K562 (cell line): Measurements from ENCODE around the gene AGFG2. TPM values are rescaled to one million over a fixed set of nuclear protein-coding genes. Genes with fewer than 3 reads are reported as not detected.

ENCODE experiments used
- HMG20A ChIP-seq: fragments of 450-650 bp; formaldehyde crosslinking; conservative IDR thresholded peaks from 2 replicates; pipeline ENCODE4 v1.4.0; 2020; ENCODE audit warnings: mild to moderate bottlenecking, mixed read lengths
- MCM2 ChIP-seq: fragments of 450-650 bp; IDR thresholded peaks from 2 replicates; pipeline ENCODE4 v1.6.1; 2017; ENCODE audit warnings: low read depth, mild to moderate bottlenecking
- TCF7 ChIP-seq: sonication (generic); IDR thresholded peaks from 2 replicates; pipeline ENCODE4 v1.6.1; 2016; ENCODE audit warnings: antibody characterized with exemption, borderline replicate concordance
- TEAD1 ChIP-seq, 2 experiments: fragments of 450-650 bp in 1 of 2; sonication (generic) in 1 of 2; formaldehyde crosslinking; IDR thresholded peaks; 2 replicates each; pipeline versions ENCODE4 v1.4.0 to v1.8.0; 2020 to 2022; ENCODE audit warnings: mild to moderate bottlenecking in 2 of 2, missing genetic modification reagents in 1 of 2
- TGIF2 ChIP-seq: sonication (generic); formaldehyde crosslinking; IDR thresholded peaks from 2 replicates; pipeline ENCODE4 v1.8.1; 2022; ENCODE audit warnings: mild to moderate bottlenecking, missing genetic modification reagents, moderate library complexity
- TOE1 ChIP-seq, 2 experiments: fragments of 450-650 bp in 1 of 2; sonication (generic) in 1 of 2; formaldehyde crosslinking in 1 of 2; IDR thresholded peaks; 2 replicates each; pipeline versions ENCODE4 v1.7.1 to v1.8.0; 2016 to 2022; ENCODE audit warnings: borderline replicate concordance in 2 of 2, mild to moderate bottlenecking in 2 of 2, antibody characterized with exemption in 1 of 2, inconsistent platforms in 1 of 2, low read depth in 1 of 2, missing genetic modification reagents in 1 of 2, moderate library complexity in 1 of 2
- ZNF561 ChIP-seq: fragments of 450-650 bp; formaldehyde crosslinking; conservative IDR thresholded peaks from 2 replicates; pipeline ENCODE4 v1.4.0; 2020; ENCODE audit warnings: mild to moderate bottlenecking, moderate library complexity
- ZNF57 ChIP-seq: fragments of 450-650 bp; formaldehyde crosslinking; IDR thresholded peaks from 2 replicates; pipeline ENCODE4 v1.4.0; 2020; ENCODE audit warnings: mild to moderate bottlenecking, moderate library complexity
- ZNF766 ChIP-seq: fragments of 200-800 bp; sonication (Bioruptor generic); conservative IDR thresholded peaks from 2 replicates; pipeline ENCODE4 v1.6.1; 2016; ENCODE audit warnings: missing genetic modification characterization, missing compliant biosample characterization
- polyA plus RNA-seq, 8 experiments: library from polyadenylated mRNA; depleted of rRNA in 4 of 8; stranded (reverse) in 5 of 8; unstranded in 3 of 8; fragments of >200 nt; fragmentation: Nextera tagmentation in 2 of 8; fragmentation: Illumina TruSeq in 1 of 8; extraction: Ambion mirVana in 2 of 8; extraction: Trizol in 1 of 8; gene quantifications; 2 replicates each; pipeline versions ENCODE4 v1.2.1 to v1.2.3, GENCODE V29; 2011 to 2014; ENCODE audit warnings: inconsistent platforms in 1 of 8, missing spikeins in 1 of 8
- total RNA-seq, 7 experiments: library from RNA; depleted of rRNA in 6 of 7; stranded (reverse); fragments of >200 nt in 6 of 7; fragmentation: Illumina TruSeq in 2 of 7; extraction: Trizol in 2 of 7; gene quantifications; 2 replicates each; pipeline versions ENCODE4 v1.2.1 to v1.2.3, GENCODE V29; 2011 to 2021; ENCODE audit warnings: low replicate concordance in 1 of 7
- TF ChIP-seq, protein P1 (sequence below): fragments of 200-600 bp; sonication (generic); IDR thresholded peaks from one replicate; pipeline ENCODE4 v1.6.1; 2012; ENCODE audit warnings: mild to moderate bottlenecking, low read depth, low read length, inconsistent platforms
- TF ChIP-seq, protein P2 (sequence below): fragments of 250-450 bp; sonication (Bioruptor Pico); IDR thresholded peaks from 2 replicates; pipeline ENCODE4 v1.9.0; 2021; ENCODE audit warnings: mild to moderate bottlenecking, inconsistent platforms

AGFG2 gene
- total and polyA plus RNA-seq, 9 of the 15 experiments (the other 6 are each of a cell fraction or from before 2014, with no cell fraction given) = 0.31 to 23.1 (median 6.5) TPM

DNA sequence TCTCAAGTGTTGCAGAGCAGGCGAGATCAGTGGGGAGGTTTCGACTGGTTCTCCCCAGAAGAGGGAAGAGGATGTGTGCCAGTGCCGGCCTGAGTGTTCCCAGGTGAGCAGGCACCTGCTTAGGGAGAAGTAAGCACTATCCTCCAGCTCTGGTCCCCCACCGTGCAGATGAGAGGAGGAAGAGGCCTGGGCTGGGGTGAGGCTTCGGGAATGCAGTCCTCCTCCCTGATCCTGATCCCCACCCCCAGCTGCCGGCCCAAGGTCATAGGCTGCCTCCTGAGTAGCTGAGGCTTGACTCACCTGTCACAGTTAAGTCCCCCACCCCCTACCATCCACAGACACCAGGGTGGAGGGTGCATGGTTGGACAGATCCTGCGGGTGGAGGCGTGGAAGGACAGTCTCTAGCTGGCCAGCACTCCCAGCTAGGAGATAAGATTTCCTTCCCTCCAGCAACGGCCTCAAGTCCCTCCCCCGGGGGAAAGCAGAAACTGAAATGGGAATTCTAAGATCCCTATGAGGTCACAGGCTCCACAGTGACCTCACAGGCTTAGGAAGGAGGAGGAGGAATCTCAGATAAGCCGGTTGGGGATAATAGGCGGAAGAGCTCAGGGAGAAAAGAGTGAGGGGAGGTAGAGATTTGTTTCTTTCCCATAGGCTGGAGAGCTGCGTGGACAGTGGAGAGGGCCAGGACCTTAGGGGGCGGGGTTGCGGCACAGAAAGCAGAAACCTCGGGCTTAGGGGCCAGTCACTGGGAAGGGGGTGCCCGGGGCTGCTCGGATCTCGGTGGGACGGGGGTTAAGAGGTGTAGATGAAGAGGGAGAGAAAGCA, 45.9 kb downstream of the AGFG2 start (continued):
- TF ChIP-seq, protein P1, sequence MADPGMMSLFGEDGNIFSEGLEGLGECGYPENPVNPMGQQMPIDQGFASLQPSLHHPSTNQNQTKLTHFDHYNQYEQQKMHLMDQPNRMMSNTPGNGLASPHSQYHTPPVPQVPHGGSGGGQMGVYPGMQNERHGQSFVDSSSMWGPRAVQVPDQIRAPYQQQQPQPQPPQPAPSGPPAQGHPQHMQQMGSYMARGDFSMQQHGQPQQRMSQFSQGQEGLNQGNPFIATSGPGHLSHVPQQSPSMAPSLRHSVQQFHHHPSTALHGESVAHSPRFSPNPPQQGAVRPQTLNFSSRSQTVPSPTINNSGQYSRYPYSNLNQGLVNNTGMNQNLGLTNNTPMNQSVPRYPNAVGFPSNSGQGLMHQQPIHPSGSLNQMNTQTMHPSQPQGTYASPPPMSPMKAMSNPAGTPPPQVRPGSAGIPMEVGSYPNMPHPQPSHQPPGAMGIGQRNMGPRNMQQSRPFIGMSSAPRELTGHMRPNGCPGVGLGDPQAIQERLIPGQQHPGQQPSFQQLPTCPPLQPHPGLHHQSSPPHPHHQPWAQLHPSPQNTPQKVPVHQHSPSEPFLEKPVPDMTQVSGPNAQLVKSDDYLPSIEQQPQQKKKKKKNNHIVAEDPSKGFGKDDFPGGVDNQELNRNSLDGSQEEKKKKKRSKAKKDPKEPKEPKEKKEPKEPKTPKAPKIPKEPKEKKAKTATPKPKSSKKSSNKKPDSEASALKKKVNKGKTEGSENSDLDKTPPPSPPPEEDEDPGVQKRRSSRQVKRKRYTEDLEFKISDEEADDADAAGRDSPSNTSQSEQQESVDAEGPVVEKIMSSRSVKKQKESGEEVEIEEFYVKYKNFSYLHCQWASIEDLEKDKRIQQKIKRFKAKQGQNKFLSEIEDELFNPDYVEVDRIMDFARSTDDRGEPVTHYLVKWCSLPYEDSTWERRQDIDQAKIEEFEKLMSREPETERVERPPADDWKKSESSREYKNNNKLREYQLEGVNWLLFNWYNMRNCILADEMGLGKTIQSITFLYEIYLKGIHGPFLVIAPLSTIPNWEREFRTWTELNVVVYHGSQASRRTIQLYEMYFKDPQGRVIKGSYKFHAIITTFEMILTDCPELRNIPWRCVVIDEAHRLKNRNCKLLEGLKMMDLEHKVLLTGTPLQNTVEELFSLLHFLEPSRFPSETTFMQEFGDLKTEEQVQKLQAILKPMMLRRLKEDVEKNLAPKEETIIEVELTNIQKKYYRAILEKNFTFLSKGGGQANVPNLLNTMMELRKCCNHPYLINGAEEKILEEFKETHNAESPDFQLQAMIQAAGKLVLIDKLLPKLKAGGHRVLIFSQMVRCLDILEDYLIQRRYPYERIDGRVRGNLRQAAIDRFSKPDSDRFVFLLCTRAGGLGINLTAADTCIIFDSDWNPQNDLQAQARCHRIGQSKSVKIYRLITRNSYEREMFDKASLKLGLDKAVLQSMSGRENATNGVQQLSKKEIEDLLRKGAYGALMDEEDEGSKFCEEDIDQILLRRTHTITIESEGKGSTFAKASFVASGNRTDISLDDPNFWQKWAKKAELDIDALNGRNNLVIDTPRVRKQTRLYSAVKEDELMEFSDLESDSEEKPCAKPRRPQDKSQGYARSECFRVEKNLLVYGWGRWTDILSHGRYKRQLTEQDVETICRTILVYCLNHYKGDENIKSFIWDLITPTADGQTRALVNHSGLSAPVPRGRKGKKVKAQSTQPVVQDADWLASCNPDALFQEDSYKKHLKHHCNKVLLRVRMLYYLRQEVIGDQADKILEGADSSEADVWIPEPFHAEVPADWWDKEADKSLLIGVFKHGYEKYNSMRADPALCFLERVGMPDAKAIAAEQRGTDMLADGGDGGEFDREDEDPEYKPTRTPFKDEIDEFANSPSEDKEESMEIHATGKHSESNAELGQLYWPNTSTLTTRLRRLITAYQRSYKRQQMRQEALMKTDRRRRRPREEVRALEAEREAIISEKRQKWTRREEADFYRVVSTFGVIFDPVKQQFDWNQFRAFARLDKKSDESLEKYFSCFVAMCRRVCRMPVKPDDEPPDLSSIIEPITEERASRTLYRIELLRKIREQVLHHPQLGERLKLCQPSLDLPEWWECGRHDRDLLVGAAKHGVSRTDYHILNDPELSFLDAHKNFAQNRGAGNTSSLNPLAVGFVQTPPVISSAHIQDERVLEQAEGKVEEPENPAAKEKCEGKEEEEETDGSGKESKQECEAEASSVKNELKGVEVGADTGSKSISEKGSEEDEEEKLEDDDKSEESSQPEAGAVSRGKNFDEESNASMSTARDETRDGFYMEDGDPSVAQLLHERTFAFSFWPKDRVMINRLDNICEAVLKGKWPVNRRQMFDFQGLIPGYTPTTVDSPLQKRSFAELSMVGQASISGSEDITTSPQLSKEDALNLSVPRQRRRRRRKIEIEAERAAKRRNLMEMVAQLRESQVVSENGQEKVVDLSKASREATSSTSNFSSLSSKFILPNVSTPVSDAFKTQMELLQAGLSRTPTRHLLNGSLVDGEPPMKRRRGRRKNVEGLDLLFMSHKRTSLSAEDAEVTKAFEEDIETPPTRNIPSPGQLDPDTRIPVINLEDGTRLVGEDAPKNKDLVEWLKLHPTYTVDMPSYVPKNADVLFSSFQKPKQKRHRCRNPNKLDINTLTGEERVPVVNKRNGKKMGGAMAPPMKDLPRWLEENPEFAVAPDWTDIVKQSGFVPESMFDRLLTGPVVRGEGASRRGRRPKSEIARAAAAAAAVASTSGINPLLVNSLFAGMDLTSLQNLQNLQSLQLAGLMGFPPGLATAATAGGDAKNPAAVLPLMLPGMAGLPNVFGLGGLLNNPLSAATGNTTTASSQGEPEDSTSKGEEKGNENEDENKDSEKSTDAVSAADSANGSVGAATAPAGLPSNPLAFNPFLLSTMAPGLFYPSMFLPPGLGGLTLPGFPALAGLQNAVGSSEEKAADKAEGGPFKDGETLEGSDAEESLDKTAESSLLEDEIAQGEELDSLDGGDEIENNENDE = no peak
- TF ChIP-seq ZNF561 (CRISPR knock-in tag) (no peak), TCF7 (no peak), HMG20A (CRISPR knock-in tag) (no peak), ZNF766 (CRISPR knock-in tag) (no peak), MCM2 (no peak), TOE1 (IDR thresholded peaks at IDR 0.05; ENCODE audit: borderline replicate concordance) (no peak), TOE1 (CRISPR knock-in tag; IDR thresholded peaks at IDR 0.05; ENCODE audit: borderline replicate concordance, low read depth) (no peak), ZNF57 (no peak), TEAD1 (CRISPR knock-in tag; IDR thresholded peaks at IDR 0.05) (0 out of 4 replicates have a peak, but pooled peaks of 1 of the 2 experiments have one; percentile 36), TGIF2 (CRISPR knock-in tag) (no peak)
- TF ChIP-seq, protein P2, sequence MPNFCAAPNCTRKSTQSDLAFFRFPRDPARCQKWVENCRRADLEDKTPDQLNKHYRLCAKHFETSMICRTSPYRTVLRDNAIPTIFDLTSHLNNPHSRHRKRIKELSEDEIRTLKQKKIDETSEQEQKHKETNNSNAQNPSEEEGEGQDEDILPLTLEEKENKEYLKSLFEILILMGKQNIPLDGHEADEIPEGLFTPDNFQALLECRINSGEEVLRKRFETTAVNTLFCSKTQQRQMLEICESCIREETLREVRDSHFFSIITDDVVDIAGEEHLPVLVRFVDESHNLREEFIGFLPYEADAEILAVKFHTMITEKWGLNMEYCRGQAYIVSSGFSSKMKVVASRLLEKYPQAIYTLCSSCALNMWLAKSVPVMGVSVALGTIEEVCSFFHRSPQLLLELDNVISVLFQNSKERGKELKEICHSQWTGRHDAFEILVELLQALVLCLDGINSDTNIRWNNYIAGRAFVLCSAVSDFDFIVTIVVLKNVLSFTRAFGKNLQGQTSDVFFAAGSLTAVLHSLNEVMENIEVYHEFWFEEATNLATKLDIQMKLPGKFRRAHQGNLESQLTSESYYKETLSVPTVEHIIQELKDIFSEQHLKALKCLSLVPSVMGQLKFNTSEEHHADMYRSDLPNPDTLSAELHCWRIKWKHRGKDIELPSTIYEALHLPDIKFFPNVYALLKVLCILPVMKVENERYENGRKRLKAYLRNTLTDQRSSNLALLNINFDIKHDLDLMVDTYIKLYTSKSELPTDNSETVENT (CRISPR knock-in tag) = peak; percentile 42; the same call in 1 of the 2 replicates
